Colonic mucosa (tissue), 4 donors: ENCODE results near the gene MTA2. TPM values are rescaled to one million over a fixed set of nuclear protein-coding genes. Genes with fewer than 3 reads are reported as not detected.
A peak's percentile ranks its signal among the peaks of the same experiment; 100 is the strongest.

ENCODE experiments used
- DNase-seq: peaks from one replicate; pipeline ENCODE4 v3.0.0-alpha.2; 2020
- H3K27ac ChIP-seq: fragments of 200-600 bp; one replicate; pipeline ENCODE4 v1.8.0; 2021
- H3K27me3 ChIP-seq: fragments of 200-600 bp; one replicate; pipeline ENCODE4 v1.8.0; 2021
- H3K36me3 ChIP-seq: fragments of 200-600 bp; one replicate; pipeline ENCODE4 v1.8.0; 2021
- H3K4me1 ChIP-seq: fragments of 200-600 bp; one replicate; pipeline ENCODE4 v1.8.0; 2021; ENCODE audit warnings: mild to moderate bottlenecking
- H3K4me3 ChIP-seq: fragments of 200-600 bp; one replicate; pipeline ENCODE4 v1.8.0; 2021
- H3K9ac ChIP-seq, 2 donors: one replicate each; pipeline ENCODE4 v1.7.0; 2013; ENCODE audit warnings: control low read depth in 2 of 2, low read depth in 2 of 2, low read length in 2 of 2
- H3K9me3 ChIP-seq: fragments of 200-600 bp; one replicate; pipeline ENCODE4 v1.8.0; 2021
- intact Hi-C: fragments of 100-400 bp; cut with DNase I; formaldehyde crosslinking; loops from one replicate; pipeline ENCODE4 v1.14.1; 2022
- total RNA-seq, 2 donors: library from RNA; stranded (reverse); fragmentation: NEBNext Ultra II Directional in 1 of 2; extraction: Animal tissue kit (Norgen Biotek cat#: 25700) in 1 of 2; gene quantifications; one replicate each; pipeline ENCODE4 v1.2.1, GENCODE V29; 2021
- TF ChIP-seq, protein P1 (sequence below): fragments of 200-600 bp; IDR thresholded peaks from one replicate; pipeline ENCODE4 v1.8.0; 2022; ENCODE audit warnings: antibody characterized with exemption, mild to moderate bottlenecking
- donor health status: healthy.
- donor health status: DM: no; HTN: no; CAD: no.
- donor health status: DM: no; HTN: no; CAD: no.

Gene MTA2
- total RNA-seq, 2 donors from 2014 or later, result 91.0 to 133 TPM

DNA sequence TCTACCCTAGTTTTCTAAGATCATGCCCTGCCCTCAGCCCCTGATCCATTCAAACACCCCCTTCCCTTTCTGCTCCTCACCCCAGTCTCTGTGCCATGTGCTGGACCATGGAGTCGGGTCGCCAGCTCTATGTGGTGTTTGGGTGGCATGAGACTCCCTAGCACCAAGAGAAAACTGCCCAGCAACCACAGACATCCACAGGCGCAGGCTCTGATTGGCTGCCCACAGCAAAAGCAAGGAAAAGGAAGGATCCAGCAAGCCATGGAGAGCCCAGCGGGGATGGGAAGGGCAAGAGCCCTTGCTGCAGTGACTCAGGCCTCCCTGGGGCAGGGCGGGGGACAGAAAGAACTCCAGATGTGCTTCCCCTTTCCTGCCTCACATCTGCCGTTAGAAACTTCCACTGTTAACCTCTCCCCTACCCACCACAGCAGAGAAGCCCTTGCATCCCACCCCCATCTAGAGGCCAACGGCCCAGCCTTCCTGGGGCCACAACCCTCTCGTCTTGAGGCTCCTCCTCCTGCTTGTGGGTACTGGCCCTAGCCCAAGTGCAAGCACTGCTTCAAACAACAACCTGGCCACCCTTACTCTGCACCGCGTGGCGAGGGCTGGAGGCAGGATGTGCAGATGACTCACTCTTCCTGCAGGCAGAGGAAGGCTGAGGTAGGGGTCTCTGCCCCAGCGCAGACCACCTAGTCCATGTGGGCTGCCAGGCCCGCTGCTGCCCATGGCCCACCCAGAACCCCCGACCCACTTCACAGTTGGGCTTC lies 45.4 kb downstream of the MTA2 start:
- H3K9me3 ChIP-seq, result no peaks in the 10 kb centered on the region
- H3K36me3 ChIP-seq, result peaks cover 15% of the 10 kb centered on the region
- no peaks in the 10 kb centered on the region for H3K27me3 ChIP-seq
- peak overlapping the region; percentile 92 for H3K27ac ChIP-seq
- peak; percentile 87 for DNase-seq
- TF ChIP-seq, protein P1, sequence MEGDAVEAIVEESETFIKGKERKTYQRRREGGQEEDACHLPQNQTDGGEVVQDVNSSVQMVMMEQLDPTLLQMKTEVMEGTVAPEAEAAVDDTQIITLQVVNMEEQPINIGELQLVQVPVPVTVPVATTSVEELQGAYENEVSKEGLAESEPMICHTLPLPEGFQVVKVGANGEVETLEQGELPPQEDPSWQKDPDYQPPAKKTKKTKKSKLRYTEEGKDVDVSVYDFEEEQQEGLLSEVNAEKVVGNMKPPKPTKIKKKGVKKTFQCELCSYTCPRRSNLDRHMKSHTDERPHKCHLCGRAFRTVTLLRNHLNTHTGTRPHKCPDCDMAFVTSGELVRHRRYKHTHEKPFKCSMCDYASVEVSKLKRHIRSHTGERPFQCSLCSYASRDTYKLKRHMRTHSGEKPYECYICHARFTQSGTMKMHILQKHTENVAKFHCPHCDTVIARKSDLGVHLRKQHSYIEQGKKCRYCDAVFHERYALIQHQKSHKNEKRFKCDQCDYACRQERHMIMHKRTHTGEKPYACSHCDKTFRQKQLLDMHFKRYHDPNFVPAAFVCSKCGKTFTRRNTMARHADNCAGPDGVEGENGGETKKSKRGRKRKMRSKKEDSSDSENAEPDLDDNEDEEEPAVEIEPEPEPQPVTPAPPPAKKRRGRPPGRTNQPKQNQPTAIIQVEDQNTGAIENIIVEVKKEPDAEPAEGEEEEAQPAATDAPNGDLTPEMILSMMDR, result no peak
- intact Hi-C loops, result loop anchor here (5.0 kb wide), 1 partner anchor 154 kb away; no protein-coding TSS in a partner anchor
- H3K9ac ChIP-seq, result peak overlapping the region; percentile 61 to 90
- H3K4me3 ChIP-seq, result peak overlapping the region; percentile 7
- peaks cover 51% of the 10 kb centered on the region for H3K4me1 ChIP-seq

DNA sequence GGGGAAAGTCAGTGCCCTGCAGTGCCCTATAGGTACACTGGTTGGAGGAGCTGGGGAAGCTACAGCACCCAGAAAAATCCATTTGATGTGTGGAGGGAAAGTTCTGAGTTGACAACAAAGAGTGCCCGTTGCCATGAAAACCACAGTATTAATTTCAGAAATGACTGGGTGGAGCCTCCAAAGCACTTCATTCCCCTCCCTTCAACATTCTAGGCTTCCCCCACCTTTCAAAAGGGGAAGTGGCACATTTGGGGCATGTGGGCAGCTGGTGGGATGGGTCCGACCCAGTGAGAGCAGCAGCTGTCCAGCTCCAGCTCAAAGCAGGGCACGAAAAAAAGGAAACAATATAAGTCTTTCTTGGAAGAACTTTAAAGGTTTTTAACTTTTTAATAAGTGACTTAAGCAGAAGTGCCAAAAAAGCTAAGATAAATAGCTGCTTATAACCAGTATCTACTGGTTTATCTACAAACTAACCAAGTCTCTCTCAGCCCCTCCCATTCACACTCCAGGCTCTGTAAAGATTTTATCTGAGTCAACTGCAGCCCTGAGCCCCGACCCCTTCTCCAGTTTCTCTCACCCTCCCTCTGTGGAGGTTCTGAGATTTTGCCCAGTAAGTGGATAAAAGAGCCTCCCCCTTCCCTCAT lies 46.1 kb downstream of the MTA2 start:
- H3K27me3 ChIP-seq, result no peaks in the 10 kb centered on the region
- peaks cover 15% of the 10 kb centered on the region for H3K36me3 ChIP-seq
- TF ChIP-seq, protein P1, result no peak
- peaks cover 53% of the 10 kb centered on the region for H3K4me1 ChIP-seq
- H3K4me3 ChIP-seq, result no peak overlapping the region
- DNase-seq, result no peak
- intact Hi-C loops, result loop anchor here (5.0 kb wide), 1 partner anchor 153 kb away; no protein-coding TSS in a partner anchor
- peak overlapping the region; percentile 61 to 90 for H3K9ac ChIP-seq
- no peaks in the 10 kb centered on the region for H3K9me3 ChIP-seq
- H3K27ac ChIP-seq, result peak overlapping the region; percentile 92

DNA sequence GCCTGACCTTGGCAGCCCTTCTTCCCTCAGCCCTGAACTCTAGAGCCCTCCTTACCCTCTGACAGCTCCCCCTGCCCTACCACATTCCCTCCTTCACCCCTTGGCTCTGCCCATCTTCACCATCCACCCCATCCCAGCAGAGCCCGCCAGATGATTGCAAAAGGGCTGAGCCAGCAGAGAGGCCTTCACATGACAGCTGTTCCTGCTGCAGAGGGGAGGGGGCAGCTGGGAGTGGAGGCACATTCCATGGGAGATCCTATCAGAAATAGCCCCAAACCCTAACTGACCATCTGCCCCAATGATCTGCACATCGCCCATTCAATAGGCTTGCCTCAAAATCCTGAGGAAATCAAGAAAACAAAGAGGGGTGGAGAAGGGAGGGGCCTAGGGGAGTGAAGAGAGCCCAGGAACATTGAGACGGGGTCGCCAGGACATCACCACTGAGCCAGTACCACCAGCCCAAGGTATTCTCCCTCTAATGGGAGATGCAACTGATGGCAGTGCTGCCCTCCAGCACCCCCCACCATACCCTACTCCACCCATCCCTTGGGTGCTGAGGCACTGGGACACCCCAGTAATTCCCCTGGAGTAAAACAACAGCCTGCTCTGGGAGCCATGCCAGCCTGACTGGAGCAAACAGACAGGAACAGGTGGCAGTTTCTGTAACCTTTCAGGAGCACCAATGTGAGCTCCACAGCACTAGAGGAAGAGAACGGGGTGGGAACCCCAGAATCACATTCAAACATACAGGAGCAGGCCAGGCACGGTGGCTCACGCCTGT lies 47.1 kb downstream of the MTA2 start:
- H3K9ac ChIP-seq, result peak overlapping the region; percentile 13 to 90
- H3K9me3 ChIP-seq, result no peaks in the 10 kb centered on the region
- TF ChIP-seq, protein P1, result no peak
- intact Hi-C loops, result loop anchor here (5.0 kb wide), 1 partner anchor 152 kb away; no protein-coding TSS in a partner anchor
- DNase-seq, result peak; percentile 79
- H3K4me1 ChIP-seq, result peaks cover 53% of the 10 kb centered on the region
- peak overlapping the region; percentile 92 for H3K27ac ChIP-seq
- no peak overlapping the region for H3K4me3 ChIP-seq
- no peaks in the 10 kb centered on the region for H3K27me3 ChIP-seq
- H3K36me3 ChIP-seq, result peaks cover 10% of the 10 kb centered on the region

DNA sequence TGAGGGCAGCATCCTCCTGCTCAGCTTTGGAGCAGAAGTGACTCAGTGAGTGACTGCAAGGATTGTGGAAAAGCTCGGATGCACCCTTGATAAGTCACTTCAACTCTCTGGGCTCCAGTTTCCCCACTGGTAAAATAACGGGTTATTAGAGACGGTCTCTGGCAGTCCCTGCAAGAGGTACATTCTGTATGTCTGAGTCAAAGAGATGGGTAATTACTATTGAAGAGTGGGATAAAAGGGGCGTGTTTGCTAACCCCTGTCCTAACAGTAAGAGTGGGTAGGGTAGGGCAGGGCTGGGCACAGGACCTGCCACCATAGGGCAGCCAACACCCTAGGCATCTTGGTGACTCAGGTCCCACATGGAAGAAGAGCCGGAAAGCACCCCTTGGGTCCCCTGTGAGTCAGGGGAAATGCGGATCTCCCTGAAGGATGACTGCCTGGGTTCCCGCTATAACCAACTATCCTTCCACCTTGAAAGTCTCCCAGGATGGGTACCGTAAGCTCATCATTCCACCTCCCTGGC lies 47.8 kb downstream of the MTA2 start:
- Histone ChIP-seq H3K27me3 (no peaks in the 10 kb centered on the region), H3K9ac (peak overlapping the region; percentile 52 to 90), H3K4me3 (no peak overlapping the region), H3K36me3 (peaks cover 6% of the 10 kb centered on the region), H3K9me3 (no peaks in the 10 kb centered on the region), H3K27ac (peak overlapping the region; percentile 92), H3K4me1 (peaks cover 53% of the 10 kb centered on the region)
- intact Hi-C loops, result no loop called here
- peak; percentile 56 for DNase-seq
- TF ChIP-seq, protein P1, result no peak
